SW480 (cell line): ENCODE data around the gene ITPR2.
"Not testable (repeated sequence)": the region's sequence is repeated elsewhere in the genome, so short reads cannot be mapped to it uniquely, and the experiment has no call there.

ENCODE experiments used
- DNase-seq: peaks from one replicate; pipeline ENCODE4 v3.0.0-alpha.2; 2016; ENCODE audit warnings: low spot score

The ITPR2 gene

DNA sequence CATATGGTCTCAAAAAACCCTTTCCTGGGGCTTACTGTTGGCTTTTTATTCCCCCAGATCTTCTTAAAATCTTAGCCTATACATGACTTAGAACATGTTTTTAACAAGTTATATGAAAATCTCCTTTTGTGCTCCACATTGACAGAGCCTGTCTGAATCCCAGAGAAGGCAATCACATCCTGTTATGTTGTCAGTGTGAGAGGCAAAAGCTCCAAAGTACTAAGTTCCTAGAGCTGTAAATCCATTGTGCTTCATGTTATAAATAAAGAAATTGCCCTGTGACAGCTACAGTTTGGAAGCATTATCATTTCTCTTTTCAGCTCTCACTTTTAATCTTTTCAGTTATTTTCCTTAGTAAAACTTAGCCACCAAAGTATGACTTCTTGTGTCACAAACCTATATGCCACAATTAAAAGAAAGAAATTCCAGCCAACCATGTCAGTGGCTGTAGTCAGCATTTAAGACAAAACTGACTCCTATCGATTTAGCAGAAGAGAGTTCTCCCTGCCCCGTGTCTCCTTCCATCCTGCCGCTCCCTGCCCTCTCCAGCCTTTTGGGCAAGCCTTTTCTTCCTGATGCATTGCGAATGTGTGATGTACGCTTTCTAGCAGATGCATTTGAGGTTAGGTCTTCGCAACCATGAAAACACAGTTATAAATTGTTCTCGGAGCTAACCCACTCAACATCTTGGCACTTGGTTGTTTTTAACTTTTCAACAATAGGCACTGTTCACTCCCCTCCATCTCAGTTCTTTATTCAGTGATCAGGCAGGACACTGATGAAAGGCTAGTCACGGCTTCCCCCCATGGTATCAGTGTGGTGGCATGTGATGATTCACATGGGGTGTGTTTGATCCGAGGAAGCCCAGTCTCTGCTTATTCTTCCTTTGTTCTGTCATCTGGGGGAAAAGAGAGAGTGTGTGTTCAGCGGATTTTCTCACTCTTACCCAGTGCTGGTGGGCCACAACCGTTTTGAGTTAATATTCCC is 494.1 kb downstream of the ITPR2 start:
- DNase-seq: peak; percentile 96

DNA sequence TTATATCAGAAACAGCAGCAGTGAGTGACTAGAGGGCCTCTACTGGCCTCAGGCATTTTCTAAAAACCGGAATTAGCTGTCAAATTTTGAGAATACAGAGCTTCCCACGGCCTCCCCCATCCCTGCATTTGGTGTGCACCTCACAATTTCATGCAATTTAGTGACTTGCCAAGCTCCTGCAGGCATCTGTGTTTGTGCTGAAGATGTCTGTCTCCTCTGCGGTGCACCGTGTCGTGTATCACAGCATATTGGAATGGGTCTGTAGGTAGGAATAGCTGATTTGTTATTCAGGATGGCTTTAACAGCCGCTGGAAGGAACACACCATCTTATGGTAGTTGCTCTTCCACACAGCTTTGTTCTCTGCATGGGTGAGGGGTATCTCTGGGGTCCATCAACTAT is 497.3 kb downstream of the ITPR2 start:
- no peak for DNase-seq

DNA sequence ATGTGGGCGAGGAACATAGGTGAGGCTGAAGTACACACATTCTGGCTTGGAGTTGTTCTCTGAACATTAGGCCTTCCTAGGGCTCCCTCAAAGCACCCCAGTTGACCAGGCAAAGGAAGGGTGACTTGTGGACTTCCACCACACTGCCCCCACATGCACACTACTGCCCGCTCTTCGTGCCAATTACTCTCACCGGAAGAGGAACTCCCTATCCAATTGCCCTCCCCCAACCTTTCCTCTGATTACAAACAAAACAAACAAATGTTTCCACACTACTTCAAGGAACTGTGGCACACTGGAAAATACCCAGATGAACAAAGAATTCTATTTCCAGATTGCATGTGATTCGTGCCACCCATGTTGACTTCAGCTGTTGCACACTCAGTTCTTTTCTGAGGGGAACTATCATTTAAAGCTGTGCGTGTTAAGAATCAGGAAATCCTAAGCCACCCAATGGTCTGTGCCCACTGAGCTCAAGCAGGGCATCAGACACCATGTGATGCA is 498.3 kb downstream of the ITPR2 start:
- DNase-seq: no peak

DNA sequence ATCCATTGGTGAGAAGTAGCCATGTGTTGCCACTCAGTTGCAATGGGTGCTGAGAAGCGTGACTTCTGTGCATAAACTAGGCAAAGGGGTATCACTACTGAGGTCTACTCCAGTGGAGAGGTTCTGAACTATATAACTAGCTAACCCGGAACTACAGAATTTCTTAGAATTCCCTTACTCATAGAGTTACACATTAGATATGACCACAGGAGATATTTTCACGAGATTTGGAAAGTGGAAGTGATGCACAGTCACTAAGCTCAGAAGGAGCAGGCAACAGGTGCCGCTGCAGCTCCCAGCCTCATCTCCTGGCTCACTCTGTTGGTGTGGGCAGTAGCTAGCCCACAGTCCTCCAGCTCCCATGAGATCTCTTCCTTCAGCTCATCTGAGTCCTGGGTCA is 501.0 kb downstream of the ITPR2 start:
- no peak for DNase-seq

DNA sequence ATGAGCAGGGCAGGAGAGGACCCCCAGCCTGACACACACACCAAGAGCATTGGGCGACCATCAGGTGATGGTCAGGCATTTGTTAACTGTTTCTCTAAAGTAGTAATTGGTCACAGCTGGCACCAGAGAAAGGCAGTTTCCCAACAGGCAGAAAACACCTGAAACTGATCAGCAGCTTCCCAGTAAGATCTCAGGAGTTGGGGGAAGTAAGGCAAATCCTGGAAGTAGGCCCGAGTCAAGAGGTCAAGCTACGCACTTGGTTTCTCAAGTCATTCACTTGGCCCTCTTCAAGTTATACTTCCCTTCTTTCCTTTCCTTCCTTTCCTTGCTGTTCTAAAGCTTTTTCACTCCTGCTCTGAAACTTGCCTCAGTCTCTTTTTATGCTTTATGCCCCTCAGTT is 501.9 kb downstream of the ITPR2 start:
- no peak for DNase-seq

DNA sequence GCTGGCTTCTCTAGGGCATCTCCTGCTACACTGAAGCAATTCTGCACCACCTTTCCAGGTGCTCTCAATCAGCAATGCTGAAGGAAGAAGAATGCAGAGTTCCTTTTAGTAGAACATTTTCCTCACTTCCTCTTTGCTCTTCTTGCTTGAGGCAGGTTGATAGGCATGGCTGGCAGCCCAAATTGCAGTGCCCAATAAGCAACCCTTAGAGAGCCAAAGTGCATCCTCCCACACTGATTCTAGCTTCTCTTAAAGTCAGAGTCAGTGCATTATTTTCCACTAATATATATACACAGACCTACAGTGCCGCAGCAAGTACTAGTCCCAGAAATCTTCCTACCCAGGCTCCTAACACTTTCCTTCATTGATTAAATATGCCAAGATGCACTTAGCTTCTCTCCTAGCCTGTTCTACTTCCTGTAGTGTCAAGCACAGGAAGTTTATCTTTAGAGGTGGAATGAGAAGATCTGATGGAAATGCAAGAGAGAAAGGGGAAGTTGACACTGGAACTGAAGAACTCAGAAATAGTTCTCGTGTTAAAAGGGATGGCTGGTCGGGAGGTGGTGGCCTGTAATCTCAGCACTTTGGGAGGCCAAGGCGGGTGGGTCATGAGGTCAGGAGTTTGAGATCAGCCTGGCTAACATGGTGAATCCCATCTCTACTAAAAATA is 504.9 kb downstream of the ITPR2 start:
- DNase-seq: no peak

DNA sequence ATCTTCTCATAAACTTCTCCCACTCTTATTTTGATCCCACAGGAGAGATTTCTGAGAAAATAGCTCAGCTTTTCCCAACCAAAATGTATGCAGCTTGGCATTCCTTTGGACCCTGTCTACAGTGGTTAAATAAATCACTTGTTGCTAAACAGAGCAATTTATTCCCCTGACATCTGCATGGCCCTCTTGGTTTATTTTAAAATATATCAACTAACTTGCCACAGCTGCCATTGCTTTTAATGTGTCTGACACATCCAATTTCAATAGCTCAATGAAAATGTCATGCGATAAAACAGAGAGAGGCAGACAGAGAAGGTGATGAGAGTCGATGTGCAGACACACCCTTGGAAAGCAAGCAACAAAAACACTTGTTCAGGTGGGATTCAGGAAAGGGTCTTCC is 509.3 kb downstream of the ITPR2 start:
- DNase-seq: no peak

DNA sequence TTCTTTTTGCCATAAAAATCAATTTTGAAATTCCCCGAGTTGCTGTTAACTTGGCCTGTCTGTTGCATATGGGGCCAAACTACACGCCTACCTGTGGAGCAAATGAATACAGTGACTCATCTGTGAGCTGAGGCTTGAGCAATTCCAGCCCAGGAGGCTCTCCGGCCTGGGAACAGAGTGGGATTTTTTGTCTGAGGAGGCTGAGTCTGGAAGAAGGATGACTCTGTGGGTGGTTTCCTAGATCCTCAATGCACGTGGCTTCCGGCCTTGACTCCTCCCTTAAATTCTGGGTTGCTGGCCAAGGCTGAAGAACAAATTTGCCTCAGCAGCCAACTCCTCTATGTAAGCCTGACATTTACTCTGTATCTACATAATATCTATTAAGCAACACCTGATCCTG is 513.5 kb downstream of the ITPR2 start:
- DNase-seq: no peak

DNA sequence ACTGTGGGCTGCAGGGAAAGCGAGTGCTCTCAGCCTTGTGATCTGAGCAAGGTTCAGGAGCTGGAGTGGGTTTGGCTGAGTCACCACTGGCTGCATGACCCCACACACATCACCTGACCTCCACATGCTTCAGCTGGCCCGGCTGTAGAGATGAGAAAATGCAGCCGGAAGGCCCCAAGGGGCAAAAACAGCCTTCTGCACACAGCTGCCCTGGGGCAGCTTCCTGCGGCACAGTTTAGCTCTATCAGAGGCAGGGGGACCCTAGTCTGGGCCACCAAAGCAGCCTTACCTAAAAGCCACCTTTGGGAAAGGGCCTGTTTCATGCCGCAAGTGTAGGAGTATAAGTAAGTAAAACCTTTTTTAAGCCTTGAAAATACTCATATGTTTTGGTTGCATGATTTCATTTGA is 514.3 kb downstream of the ITPR2 start:
- DNase-seq: peak; percentile 76

DNA sequence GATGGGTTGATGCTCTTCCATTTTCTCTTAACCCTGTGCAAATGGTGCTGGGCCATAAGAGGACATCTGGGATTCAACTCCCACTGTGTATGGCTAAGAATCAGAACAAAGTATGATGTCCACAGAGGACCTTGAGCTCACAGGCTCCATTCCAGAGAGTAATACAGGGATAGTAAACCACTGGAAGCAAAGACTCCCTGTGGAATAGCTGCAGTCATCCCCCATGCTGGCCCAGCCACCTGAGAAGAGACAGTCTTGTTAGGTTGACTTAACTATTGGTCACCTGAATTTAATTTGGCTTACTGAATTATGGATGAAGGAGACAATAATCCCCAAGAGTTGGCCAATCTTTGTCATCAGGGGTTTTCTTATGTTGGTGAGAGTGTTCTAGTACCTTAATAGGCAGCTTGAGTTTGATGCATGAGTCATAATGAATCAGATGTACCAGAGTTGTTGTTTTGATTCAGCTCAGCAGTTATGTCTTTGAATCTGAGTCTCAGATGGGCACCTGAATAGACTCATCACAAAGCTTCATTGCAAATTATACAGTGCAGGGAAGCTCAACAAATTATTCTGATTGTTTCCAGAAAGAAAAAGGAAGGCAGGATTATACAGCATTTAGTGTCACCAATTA is 514.9 kb downstream of the ITPR2 start:
- DNase-seq: peak; percentile 76

DNA sequence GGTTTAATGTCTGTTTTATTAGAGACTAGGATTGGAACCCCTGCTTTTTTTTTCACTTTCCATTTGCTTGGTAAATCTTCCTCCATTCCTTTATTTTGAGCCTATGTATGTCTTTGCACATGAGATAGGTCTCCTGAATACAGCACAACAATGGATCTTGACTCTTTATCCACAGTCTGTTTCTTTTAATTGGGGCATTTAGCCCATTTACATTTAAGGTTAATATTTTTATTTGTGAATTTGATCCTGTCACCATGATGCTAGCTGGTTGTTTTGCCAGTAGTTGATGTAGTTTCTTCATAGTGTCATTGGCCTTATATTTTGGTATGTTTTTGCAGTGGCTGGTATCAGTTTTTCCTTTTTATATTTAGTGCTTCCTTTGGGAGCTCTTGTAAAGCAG is 518.9 kb downstream of the ITPR2 start:
- not testable (repeated sequence) for DNase-seq

DNA sequence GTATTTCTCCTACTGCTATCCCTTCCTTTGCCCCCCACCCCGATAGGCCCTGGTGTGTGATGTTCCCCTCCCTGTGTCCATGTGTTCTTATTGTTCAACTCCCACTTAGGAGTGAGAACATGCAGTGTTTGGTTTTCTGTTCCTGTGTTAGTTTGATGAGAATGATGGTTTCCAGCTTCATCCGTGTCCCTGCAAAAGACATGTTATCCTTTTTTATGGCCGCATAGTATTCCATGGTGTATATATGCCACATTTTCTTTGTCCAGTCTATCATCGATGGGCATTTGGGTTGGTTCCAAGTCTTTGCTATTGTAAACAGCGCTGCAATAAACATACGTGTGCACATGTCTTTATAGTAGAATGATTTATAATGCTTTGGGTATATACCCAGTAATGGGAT is 522.5 kb downstream of the ITPR2 start:
- DNase-seq: not testable (repeated sequence)

DNA sequence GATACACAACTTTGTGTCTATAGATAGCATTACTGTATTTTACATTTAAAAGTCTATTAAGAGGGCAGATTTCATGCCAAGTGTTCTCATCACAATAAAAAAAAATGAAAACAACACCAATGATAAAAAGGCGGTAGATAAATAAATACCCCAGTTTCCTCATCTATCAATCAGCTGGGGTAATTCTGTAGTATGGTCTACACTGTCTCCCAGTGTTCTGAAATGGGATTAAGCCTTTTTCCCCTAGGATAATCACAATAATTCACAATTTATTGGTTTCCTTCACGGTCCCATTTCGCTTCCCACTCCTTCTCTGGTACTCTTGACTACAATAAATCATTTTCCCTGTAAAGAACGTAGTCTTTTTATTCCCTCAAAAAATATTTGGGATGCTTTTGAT is 523.4 kb downstream of the ITPR2 start:
- no peak for DNase-seq

DNA sequence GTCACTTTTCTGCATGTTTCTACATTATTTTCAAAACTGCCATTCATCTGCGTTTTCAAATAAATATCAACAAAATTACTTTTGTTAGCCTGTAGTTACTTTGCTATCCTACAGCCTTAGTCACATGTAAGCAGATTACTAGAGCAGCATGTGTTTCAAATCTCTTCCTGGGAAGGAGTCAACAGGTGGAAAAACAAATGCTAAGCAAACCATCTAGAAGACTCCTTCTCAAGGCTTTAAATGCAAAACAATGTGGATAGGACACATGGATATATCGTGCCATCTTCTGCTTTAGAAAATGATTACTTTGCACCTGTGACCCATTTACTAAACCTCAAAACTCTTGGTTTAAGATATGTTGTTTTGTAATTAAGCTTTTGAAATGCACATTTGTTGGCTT is 528.7 kb downstream of the ITPR2 start:
- DNase-seq: no peak

DNA sequence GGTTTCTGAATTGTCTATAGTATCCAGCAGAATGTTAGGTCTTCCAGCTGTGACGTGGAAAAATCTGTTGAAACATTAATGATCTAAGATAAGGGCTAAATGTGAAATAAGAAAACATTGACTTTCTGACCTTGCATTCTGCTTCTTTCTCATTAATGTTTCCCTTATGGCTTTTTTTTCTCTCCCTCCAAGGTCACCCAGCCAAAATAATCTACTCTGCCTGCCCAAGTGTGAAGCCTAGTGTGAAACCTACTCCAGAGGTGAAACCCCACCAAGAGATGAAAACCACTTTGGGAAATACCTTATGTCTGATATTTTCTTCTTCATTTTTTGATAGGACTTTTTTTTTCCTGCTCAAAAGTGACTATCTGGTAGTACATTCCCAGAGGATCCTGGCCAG is 529.6 kb downstream of the ITPR2 start:
- DNase-seq: no peak

DNA sequence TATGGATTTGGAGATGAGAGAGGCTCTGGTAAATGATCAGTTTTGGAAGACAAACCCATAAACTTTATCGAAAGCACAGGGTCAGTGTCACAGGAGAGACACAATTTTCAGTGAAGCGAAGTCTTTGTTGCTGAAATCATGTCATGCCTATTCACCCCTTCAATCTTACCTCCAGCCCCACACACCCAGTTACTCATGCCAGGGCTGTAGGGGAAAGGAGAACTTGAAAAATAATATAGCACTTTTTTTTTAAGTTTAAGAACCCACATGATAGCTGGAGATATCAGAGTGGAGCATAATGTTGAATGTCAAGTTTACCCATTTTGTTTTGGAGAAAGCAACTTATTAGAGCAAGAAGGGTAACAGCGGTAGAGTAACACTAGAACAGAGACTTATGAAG is 530.2 kb downstream of the ITPR2 start:
- DNase-seq: no peak

DNA sequence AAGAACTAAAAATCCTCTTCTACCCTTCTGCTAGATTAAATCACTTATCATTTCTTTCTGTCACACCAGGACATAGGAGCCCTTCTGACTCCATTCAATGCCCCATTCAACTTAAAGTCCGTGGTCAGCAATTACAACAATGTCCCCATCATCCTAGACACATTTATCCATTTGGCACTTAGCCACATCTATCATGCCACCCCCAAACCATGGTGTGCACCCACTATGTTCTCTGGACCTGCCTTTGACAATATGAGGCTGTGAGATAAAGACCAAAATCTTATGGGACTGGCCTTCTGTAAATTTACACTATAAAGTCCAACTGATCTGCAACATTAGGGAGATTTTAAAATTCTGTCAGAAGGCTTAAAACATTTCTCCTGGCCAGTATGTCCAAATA is 533.2 kb downstream of the ITPR2 start:
- no peak for DNase-seq

DNA sequence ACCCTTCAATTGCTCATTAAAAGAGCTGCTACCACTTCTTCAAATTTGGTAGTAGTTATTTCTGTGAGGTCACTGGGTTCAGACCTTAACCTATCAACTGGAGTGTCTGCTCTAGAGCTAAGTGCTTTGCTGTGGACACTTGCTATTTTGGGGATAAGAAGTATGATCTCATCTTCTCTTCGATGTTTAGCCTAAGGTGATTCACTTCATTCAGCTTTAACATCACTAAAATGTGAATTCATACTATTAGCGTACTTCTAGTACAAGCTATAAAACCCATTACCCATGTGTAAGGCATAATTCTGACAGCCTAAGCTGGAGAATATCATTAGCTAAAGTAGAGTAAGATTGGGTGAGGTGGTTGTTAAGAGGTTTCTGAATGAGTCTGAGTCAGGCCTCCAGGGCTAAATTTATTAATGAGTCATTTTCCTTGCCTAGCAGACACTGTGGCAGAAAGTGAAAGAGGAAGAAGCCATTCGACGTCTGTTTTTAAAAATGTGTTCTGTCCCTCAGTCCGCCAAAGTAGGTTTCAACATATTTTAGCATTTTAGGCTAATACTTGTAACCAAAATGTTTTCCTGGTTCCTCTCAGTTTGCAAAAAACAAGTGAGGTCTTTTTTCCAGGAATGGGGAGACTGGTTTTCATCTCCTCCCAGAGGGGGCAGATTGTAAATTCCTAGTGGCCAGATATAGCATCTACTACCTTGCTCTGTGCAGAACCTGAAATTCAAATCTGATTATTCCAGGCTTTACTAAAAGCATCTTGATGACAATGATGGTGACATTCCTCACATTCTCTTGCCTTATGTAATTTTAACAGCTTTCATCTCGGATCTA is 534.0 kb downstream of the ITPR2 start:
- peak; percentile 79 for DNase-seq

DNA sequence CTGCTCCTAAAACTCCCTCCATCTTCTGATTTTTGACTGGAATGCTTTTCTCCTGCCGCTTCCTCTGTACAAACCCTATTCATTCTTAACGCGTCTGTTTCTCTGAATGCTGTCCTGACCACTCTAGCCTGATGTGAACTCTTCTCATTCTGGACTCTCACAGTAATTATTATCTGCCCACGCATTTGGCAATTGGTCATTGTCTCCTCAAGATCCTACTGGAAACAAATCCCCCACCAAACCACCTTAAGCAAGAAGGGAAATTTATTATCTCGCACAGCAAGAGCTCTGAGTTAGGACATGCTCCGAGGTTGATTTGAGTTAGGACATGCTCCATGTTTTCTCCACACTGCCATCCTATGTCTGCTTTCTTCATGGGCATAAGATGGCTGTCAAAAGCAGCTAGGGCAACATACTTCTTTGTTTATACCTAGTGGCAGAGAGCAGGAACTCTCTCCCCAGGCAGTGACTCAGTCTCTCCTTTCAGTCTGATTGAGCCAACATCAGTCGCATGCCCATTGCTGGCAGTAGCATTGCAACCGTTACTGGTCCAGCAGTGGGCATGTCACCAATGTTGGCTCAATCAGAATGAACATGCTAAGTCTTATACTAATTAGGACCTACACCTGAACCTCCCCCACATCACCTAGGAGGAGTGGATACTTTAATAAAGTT is 535.5 kb downstream of the ITPR2 start:
- DNase-seq: no peak

DNA sequence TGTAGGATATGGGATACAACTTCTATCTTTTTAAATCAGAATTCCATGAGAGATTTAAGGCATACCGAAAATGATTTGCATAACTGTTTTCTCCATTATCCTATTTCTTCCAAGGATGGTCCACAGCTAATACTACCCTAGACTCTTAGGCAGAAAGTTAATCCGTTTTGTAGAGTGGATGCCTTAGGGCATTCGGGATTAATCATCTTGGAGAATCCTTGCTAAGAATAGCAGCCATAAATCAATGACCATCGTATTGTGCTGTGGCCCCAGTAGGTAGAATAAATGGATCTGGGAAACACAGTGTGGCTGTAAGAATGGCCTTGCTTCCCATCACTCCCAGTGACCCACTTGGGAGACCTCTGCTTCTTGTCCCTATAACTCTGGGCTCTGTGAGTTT is 538.0 kb downstream of the ITPR2 start:
- DNase-seq: no peak

DNA sequence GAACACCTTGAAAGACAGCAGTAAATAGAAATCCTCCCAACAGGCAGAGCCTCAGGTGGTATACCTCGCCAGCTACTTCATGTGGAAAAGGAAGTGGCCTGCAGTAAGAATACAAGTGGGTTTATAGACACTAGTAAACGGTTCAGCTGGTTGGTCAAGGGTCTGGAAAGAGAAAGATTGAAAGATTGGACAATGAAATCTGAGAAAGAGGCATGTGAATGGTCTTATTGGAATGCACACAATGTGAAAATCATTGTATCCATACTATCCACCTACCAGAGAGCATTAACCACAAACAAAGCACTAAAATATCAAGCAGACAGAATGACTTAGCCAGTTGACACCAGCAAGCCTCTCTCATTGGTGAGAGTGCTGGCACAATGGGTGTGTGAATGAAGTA is 539.4 kb downstream of the ITPR2 start:
- no peak for DNase-seq
